GM18519 (cell line): ENCODE measurements around the gene AUTS2.
"Not testable (repeated sequence)": the region's sequence is repeated elsewhere in the genome, so short reads cannot be mapped to it uniquely, and the experiment has no call there.

Experiments
- ATAC-seq: cut with Tn5 transposase; IDR thresholded peaks from one replicate; pipeline ENCODE4 v1.9.1; 2021; ENCODE audit warnings: mild to moderate bottlenecking, moderate library complexity; ENCODE audit not compliant: unreplicated experiment, low FRiP score

Gene AUTS2

DNA sequence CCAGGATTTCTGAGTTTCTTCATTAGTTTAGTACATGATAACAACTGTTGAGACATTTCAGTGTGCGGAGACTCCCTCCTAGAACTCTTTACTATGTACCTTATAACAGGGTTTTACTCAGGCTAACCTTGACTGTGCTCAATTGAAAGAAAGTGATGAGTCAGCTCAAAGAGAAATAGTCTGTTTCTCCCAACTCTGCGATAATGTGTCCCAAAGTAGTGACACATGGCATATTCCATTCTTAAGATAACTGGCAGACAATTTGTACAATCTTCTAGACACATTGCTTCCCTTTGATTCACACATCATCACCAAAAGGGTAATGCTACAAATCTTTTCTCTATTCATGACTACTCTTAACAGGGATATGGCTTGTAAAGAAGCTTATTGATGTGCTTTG, 645.2 kb downstream of the AUTS2 start:
- no peak for ATAC-seq

- no peak for ATAC-seq
Observed at GRCh38 chr7:70257921-70258320, 659.6 kb downstream of the AUTS2 start.

DNA sequence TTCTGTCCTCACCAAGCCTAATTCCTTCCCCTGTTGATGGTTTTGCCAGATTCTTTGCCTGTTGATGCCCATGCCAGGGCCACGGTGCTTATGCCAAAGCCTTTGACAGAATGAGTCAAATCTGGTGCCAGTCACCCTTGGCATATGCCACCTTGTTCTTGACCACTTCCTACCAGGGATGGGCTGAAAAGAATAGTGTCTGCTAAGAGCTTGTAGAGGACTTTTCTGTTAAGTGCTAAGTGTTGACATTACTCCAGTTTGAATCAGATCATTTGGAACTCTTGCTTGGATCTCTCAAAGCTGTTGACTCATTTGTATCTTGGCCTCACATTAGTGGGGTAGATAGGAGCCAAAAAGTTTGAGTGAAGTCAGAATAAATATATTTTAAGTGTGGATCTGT, 661.2 kb downstream of the AUTS2 start:
- no peak for ATAC-seq

DNA sequence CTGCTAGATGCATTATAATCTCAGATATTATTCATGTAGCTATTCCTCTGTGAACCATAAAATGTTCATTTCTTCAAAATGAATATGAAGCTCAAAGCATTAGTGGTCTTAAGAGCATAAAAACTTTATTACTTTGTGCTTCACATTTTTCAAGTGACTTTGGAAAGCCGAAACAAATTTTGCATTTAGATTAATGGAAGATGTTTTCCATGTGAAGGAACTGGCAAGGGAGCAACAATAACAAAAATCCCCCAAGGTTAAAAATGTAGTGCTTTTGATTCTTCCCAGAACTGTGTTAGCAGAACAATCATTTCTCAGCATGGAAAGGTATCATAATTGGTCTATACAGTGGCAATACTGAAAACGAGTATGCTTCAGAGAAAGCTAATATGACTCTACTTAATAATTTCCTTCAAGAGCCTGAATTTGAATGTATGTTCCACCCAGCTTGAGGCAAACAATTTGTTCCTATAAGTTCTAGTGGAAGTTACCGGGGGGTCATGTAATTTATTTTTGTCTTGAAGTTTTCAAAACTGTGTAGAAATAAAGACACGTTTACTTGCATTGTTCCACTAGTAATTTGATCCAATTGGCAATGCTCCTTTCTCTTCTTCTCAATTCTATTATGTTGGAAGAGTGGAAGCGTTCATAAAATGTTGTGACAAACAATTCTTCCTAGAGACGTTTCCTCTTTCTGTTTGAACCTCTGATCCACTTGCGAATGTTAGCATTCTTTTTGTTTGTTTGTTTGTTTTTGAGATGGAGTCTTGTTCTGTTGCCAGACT, 665.4 kb downstream of the AUTS2 start:
- ATAC-seq: no peak

- no peak for ATAC-seq
Observed at GRCh38 chr7:70266186-70266585, 667.9 kb downstream of the AUTS2 start.

DNA sequence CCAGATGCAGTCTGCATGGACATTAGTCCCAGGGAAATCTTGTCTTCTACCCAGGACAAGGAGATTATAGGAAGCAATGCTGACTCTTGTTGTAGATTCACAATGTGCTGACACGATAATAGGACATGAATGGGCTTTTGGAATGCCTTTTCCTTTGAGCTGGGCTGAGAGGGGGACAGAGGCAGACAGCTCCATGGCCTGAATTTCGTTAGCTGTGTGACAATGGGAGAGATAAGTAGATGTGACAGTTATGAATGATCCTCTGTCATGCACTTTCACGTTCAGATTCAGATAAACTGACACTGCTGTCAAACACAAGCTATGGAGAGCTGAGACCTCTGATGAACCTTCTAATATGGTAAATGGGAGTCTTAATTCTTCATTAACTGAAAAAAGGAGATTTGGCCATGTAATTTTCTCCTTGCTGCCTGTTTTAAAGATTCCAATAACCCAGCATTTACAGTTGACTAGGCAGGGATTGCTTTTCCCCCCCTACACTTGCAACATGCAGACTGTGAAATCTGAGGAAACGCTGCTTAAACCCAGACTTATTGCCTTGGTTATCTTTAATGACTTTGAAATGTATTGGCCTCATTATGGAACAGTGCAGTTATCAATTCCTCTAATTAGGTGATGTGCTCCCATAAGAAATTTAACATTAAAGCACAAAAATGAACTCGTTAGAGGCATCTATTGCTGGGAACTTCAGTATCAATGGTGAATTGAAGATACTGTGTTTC, 669.3 kb downstream of the AUTS2 start:
- no peak for ATAC-seq

DNA sequence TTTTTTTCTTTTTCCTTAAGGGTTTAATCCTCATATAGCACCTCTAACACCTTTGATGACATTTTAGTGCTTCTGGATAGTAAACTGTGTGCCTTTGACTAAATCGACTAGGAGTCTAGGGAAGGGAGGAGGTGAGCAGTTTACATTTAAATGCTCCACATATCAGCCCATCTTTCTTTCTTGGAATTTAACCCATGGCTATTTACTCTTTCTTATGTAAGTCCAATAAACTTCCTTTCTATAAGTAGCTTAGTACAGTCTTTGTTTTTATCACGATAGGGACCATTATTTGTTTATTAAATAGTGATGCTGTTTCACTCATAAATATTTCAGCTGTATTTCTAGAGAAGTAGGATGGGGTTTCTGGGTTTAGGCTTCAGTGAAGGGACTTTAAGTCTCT, 669.9 kb downstream of the AUTS2 start:
- no peak for ATAC-seq

DNA sequence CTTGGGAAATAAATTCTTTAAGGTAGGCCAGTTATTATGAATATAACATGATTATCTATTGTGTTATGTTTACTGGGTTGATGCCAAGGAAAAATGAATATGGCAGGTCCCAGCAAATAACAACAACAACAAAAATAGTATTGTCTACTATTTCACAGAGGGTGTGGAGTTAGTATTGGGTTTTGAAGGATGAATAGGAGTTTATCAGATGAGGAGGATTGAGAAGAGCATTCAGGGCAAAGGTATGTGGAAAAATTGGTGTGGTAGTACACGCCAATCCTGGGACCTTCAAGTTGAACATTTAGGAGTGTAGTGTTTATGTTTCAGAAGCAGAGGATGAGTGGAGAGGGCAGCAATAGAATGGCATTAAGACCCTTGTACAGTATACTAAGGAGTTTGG, 671.9 kb downstream of the AUTS2 start:
- ATAC-seq: no peak

DNA sequence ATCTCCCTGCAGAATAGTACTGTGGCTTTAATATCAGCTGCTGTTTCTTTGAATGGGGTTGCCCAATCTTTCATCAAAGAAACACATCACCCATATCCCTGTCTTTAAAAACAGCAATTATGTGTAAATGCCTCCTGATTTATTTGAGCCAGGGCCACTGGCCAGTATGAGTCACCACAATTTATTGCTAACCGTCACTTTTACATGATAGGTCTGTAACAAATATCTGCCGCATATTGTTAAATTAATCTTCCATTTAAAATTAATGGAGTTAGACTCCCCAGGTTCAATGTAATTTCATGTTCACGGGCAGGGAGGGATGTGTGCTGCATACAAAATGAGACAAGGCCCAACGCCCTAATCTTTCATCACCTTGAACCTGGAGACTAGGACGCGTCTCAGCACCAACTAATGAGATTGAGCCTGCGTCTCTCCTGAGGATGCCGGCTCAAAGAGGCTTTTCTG, 673.4 kb downstream of the AUTS2 start:
- no peak for ATAC-seq

DNA sequence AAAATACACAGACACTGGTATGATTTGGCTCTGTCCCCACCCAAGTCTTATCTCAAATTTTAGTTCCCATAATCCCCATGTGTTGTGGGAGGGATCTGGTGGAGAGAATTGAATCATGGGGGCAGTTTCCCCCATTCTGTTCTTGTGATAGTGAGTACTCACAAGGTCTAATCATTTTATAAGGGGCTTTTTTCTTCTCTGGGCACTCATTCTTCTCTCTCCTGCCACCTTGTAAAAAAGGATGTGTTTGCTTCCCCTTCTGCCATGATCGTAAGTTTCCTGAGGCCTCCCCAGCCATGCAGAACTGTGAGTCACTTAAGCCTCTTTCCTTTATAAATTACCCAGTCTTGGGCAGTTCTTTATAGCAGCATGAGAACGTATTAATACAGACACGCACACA, 677.3 kb downstream of the AUTS2 start:
- not testable (repeated sequence) for ATAC-seq

- no peak for ATAC-seq
Observed at GRCh38 chr7:70285187-70285586, 686.9 kb downstream of the AUTS2 start.

DNA sequence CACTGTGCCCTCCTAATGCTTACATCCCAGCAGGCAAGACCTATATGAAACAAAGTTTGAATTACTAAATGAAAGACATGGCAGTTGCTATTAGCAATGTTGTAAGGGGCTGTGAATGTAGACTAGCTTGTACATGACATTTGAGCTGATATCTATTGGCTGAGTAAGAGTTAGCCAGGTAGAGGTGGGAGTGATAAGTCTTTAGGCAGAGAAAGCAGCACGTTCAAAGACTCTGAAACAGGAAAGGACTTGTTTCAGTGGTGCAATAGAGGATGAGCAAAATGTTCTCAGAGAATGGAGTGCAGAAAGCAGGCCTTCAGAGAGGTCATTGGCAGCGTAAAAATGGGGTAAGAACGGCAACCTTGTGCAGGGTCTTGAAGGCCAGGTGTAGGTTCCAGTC, 687.6 kb downstream of the AUTS2 start:
- ATAC-seq: no peak

DNA sequence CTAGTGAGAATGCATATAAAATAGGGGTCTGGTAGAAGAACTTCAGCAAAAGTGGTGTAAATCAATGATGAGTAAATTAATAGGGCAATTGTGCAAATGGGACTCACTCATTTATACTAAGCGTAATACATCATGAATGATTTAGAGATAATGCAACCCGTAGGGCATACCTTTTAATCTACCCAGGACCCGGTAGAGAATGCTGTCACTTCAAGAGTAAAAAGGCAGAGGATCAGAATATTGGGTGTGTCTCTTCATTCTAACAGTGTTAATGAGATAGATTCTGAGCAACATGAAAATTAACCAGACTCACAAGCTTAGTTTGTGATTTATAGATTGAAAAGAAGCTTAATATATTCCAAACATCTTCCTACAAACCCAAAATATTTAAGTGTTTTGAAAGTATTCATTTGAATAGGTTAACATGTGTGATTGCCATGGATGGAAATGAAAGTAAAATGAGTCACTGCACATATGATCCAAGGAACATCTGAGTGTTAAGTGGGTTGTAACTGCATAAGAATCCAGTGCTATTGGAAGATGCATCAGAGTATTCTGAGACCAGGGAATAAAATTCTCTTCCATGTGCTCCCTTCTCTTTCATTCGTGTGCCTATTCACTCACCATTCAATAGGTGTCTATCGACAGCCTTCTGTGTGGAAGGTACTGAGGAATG, 690.6 kb downstream of the AUTS2 start:
- ATAC-seq: no peak

GRCh38 chr7:70292716-70293115, 694.4 kb downstream of the AUTS2 start:
- no peak for ATAC-seq

GRCh38 chr7:70294211-70294911, 696.1 kb downstream of the AUTS2 start:
- ATAC-seq: no peak

DNA sequence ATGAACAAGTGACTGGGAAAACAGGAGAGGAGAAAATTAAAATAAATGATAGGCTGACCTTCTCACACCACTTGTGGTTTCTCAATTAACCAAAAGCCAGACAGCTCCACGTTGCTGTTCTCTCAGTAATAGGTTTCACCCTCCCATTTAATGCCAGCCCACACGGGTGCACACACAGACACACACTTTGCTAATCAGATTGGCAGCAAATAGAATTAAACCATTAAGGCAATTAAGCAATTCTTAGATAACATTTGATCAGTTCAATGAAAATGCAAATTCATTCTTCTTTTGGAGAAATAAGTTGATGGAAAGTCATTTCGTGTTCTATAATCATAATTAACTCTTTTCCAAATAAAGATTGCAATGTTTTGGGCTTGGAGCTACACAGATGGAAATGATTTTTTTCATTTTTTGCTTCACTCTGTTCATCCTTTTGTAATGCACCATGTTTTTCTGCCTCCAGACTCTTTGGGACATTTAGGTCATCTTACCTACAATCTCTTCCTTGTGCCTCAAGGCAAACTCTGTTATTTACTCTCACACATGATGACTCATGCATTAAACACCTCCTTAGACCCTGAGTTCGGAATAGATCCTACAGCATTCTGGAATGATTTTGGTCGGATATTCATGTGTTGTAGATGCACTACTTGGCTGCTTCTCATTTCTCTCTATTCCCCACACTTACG, 700.7 kb downstream of the AUTS2 start:
- ATAC-seq: no peak

DNA sequence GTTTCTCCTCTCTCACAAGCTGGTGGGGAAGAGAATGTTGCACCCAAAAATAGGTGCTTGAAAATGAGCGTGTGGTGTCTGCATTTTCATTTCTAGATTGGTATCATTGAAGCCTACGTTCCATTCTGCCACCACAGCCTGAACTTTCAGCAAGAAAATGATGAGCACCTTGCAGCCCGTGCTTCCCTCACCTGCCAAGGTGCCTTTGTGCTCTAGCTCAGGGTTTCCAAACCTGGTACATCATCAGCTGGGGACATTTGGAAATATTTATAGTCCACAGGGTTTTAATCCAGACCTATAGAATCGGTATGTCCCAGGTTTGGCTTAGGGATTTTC, 701.2 kb downstream of the AUTS2 start:
- no peak for ATAC-seq

DNA sequence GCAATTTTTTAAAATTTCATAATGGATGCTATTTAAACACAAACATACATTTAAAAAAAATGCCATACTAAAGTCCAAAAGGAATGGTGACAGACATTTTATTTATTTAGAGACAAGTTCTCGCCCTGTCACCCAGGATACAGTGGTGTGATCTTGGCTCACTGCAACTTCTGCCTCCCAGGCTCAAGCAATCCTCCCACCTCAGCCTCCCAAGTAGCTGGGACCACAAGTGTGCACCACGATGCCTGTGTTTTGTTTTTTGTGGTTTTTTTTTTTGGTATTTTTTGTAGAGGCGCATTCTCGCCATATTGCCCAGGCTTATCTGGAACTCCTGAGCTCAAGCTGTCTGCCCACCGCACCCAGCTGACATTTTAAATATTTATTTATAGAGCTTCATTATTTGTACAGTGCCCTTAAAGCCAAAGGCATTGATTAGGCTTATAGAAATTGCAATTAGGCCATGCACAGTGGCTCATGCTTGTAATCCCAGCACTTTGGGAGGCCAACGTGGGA, 703.5 kb downstream of the AUTS2 start:
- no peak for ATAC-seq

GRCh38 chr7:70303309-70303708, 705.0 kb downstream of the AUTS2 start:
- ATAC-seq: no peak

DNA sequence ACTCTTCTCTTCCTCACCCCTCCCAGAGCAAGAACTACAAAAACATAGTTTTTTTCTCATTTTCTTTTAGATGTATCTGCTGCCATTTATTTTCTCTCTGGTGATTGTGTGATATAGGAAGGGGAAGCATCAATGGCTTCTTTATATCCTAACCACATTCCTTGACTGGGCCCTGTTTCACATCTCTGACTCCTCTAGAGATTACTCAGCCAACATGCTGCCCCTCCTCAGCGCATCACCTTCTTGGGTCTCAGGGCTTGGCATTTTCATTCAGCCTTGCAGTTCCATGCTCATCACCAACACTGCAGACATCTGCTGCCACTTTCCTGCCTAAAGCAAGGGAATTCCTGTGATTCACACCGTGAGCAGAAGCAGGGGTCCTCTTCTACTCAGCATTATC, 705.5 kb downstream of the AUTS2 start:
- ATAC-seq: no peak
